ENCODE results near the gene TAF5L.

Gene TAF5L

GRCh38 chr1:229590119-229590518 is 35.8 kb downstream of the TAF5L start:
- DNase-seq (ENCODE audit: low read depth), result no peak

GRCh38 chr1:229585338-229585737 is 40.6 kb downstream of the TAF5L start:
- H3K4me3 ChIP-seq (ENCODE audit: low read depth, low read length), result no peak overlapping the region
- TF ChIP-seq CTCF (IDR thresholded peaks at IDR 0.05; ENCODE audit: control insufficient read depth, extremely low read depth, insufficient read depth), result no peak
- no peak for DNase-seq (ENCODE audit: low read depth)

More at GRCh38 chr1:229590119-229590518, 35.8 kb downstream of the TAF5L start:
- no peak for TF ChIP-seq CTCF (IDR thresholded peaks at IDR 0.05; ENCODE audit: control insufficient read depth, extremely low read depth, insufficient read depth)
- H3K4me3 ChIP-seq (ENCODE audit: low read depth, low read length), result no peak overlapping the region

GRCh38 chr1:229582715-229583114 is 43.2 kb downstream of the TAF5L start:
- TF ChIP-seq CTCF (IDR thresholded peaks at IDR 0.05; ENCODE audit: control insufficient read depth, extremely low read depth, insufficient read depth), result no peak
- no peak for DNase-seq (ENCODE audit: low read depth)
- H3K4me3 ChIP-seq (ENCODE audit: low read depth, low read length), result no peak overlapping the region

GRCh38 chr1:229582011-229582694 is 43.8 kb downstream of the TAF5L start:
- H3K4me3 ChIP-seq (ENCODE audit: low read depth, low read length), result no peak overlapping the region
- no peak for TF ChIP-seq CTCF (IDR thresholded peaks at IDR 0.05; ENCODE audit: control insufficient read depth, extremely low read depth, insufficient read depth)
- peak; percentile 77 for DNase-seq (ENCODE audit: low read depth)

GRCh38 chr1:229581485-229581884 is 44.4 kb downstream of the TAF5L start:
- H3K4me3 ChIP-seq (ENCODE audit: low read depth, low read length), result no peak overlapping the region
- DNase-seq (ENCODE audit: low read depth), result no peak
- TF ChIP-seq CTCF (IDR thresholded peaks at IDR 0.05; ENCODE audit: control insufficient read depth, extremely low read depth, insufficient read depth), result no peak

- no peak overlapping the region for H3K4me3 ChIP-seq (ENCODE audit: low read depth, low read length)
- DNase-seq (ENCODE audit: low read depth), result peak; percentile 81
These were observed 46.8 kb downstream of the TAF5L start for GRCh38 chr1:229579059-229579673.

More at GRCh38 chr1:229579059-229579673, 46.8 kb downstream of the TAF5L start:
- TF ChIP-seq CTCF (IDR thresholded peaks at IDR 0.05; ENCODE audit: control insufficient read depth, extremely low read depth, insufficient read depth), result no peak
